ENCODE results near the gene ALDH1L2.

DNA sequence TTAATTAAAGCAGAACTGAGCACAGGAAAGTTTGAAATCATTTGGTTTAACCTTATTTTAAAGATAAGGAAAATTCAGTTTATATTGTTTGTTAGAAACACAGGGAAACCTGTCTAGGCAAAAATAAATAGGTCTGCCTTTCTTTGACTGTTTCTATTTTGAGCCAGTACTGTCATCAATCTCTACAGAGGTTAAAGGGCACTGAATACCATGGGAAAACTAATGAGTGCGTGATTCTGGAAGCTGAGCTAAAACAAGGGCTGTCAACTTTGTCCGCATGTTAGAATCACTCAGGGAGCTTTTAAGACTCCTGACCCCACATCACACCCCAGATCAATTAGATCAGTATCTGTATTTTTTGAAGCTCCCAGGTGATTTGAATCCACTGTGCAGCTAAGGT lies 59.3 kb downstream of the ALDH1L2 start:
- TF ChIP-seq TAF1 (IDR thresholded peaks at IDR 0.05; ENCODE audit: low read depth) (no peak), EP300 (conservative IDR thresholded peaks at IDR 0.05; ENCODE audit: poor library complexity, severe bottlenecking) (no peak), POLR2AphosphoS5 (IDR thresholded peaks at IDR 0.05) (no peak)
- TF ChIP-seq, protein P1, sequence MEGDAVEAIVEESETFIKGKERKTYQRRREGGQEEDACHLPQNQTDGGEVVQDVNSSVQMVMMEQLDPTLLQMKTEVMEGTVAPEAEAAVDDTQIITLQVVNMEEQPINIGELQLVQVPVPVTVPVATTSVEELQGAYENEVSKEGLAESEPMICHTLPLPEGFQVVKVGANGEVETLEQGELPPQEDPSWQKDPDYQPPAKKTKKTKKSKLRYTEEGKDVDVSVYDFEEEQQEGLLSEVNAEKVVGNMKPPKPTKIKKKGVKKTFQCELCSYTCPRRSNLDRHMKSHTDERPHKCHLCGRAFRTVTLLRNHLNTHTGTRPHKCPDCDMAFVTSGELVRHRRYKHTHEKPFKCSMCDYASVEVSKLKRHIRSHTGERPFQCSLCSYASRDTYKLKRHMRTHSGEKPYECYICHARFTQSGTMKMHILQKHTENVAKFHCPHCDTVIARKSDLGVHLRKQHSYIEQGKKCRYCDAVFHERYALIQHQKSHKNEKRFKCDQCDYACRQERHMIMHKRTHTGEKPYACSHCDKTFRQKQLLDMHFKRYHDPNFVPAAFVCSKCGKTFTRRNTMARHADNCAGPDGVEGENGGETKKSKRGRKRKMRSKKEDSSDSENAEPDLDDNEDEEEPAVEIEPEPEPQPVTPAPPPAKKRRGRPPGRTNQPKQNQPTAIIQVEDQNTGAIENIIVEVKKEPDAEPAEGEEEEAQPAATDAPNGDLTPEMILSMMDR (IDR thresholded peaks at IDR 0.05; ENCODE audit: poor library complexity, severe bottlenecking), result no peak

All from neural cell (in vitro differentiated cells).